GM21737 (cell line): ENCODE data around the gene ITPK1.

Experiments
- ATAC-seq: cut with Tn5 transposase; IDR thresholded peaks from one replicate; pipeline ENCODE4 v1.9.1; 2021; ENCODE audit warnings: mild to moderate bottlenecking, moderate library complexity; ENCODE audit not compliant: unreplicated experiment

The ITPK1 gene

GRCh38 chr14:92942136-92942535 lies 173.6 kb downstream of the ITPK1 start:
- ATAC-seq: no peak

DNA sequence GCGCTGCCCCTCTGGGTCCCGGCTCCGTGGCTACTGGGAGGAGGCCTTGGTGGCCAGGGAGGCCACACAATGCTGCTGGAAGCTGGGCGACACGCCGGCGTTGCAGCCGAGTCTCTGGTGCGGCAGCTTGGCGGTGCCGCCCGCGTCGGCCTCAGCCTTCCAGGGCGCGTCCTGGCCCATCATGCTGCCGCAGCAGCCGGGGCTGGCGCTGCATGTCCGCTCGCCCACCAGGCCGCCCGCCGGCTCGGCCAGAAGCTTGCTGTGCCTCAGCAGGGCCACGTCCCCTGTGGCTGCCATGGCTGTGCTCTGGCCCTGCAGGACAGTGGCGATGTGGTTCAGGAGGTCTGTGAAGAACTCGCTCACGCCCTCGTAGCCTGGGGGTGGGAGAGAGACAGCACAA lies 174.2 kb downstream of the ITPK1 start:
- no peak for ATAC-seq

DNA sequence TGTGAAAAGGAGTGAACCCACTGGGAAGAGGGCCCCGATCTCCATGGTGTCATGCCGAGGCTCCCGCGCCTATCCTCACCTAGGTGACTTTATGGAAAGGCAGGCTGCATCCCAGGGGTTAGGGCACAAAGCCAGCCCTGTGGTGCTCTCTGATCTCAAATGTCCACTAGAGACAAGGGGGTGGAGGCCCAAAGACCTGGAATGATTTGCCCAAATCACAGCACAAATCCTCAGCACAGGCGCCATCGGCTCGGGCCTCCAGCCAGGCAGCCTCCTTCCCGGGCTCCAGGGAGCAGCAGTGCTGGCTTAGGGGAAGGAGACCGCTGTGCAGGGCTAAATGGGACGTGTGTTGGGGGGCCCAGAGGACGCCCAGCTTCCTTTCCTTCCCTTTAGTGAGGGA lies 175.2 kb downstream of the ITPK1 start:
- no peak for ATAC-seq

- no peak for ATAC-seq
Measured at GRCh38 chr14:92939699-92940098, 176.0 kb downstream of the ITPK1 start.

- no peak for ATAC-seq
Measured at GRCh38 chr14:92938890-92939671, 176.6 kb downstream of the ITPK1 start.

- no peak for ATAC-seq
Measured at GRCh38 chr14:92938235-92938875, 177.4 kb downstream of the ITPK1 start.

GRCh38 chr14:92937051-92937937 lies 178.4 kb downstream of the ITPK1 start:
- no peak for ATAC-seq

- ATAC-seq: no peak
Measured at GRCh38 chr14:92936085-92936484, 179.6 kb downstream of the ITPK1 start.

DNA sequence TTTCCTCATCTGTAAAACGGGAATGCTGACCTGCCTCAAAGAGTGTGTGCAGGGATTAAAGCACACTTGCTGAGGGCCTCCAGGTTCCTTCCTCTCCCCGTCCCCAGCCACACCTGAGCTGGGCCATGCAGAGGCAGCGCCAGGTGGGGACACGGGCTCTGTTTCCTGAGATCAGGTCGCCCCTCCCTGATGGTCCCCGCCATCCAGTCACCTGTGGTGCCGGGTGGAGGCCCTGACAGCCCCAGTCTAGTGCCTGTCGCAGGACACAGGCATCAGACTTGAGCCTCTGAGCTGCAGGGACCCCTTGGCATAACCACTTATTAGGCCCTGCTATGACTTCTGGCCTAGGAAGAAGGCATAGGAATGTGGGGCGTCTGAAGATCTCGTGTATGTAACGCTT lies 180.3 kb downstream of the ITPK1 start:
- ATAC-seq: no peak

- ATAC-seq: no peak
Measured at GRCh38 chr14:92934196-92935085, 181.3 kb downstream of the ITPK1 start.

DNA sequence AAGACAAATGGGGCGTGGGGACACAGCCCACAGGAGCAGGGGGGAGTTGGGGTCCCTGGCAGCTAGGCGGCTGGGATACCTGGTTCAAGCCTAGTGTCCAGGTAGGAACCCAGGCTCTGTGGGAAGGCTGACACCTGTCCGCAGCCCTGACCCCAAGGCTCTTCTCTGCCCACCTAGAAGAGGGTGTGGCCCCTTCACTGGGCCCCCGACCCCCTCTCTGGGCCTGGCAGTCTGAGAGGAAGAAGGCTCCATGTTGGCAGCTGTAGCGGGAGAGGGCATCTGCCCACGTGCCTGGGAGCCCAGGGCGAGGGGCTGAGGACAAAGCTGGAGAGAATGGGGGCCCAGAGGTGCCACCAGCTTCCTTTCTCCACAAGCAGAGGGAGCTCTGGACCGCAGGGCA lies 182.2 kb downstream of the ITPK1 start:
- no peak for ATAC-seq

DNA sequence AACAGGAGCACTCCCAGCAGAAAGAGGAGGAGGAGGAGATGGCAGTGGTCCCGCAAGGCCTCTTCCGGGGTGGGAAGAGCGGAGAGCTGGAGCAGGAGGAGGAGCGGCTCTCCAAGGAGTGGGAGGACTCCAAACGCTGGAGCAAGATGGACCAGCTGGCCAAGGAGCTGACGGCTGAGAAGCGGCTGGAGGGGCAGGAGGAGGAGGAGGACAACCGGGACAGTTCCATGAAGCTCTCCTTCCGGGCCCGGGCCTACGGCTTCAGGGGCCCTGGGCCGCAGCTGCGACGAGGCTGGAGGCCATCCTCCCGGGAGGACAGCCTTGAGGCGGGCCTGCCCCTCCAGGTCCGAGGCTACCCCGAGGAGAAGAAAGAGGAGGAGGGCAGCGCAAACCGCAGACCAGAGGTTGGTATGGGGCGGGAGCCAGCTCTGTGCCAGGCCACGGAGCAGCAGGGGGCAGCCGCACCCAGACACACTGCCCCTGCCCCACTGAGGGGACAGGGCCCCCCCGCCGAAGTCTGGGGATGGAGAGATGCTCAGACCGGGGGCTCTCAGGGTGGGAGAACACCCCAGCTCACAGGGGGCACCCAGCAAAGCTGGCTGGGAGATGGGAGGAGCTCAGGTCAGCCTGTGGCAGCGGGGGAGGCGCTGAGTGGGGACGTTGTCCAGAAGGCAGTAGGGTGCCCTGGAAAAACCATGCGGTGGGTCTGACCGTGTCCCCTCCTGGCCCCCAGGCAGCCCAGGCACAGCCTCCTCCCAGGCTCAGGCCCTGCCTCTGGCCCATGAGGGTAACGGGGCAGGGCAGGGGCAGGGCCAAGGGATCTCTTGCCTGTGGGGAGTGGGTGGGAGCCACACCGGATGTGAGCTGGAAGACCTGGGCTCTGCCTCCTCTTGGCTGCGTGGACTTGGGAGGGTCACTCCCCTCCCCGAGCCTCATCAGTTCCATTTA lies 183.0 kb downstream of the ITPK1 start:
- ATAC-seq: no peak

GRCh38 chr14:92931681-92932447 lies 183.9 kb downstream of the ITPK1 start:
- no peak for ATAC-seq

- no peak for ATAC-seq
Measured at GRCh38 chr14:92930737-92931602, 184.8 kb downstream of the ITPK1 start.

DNA sequence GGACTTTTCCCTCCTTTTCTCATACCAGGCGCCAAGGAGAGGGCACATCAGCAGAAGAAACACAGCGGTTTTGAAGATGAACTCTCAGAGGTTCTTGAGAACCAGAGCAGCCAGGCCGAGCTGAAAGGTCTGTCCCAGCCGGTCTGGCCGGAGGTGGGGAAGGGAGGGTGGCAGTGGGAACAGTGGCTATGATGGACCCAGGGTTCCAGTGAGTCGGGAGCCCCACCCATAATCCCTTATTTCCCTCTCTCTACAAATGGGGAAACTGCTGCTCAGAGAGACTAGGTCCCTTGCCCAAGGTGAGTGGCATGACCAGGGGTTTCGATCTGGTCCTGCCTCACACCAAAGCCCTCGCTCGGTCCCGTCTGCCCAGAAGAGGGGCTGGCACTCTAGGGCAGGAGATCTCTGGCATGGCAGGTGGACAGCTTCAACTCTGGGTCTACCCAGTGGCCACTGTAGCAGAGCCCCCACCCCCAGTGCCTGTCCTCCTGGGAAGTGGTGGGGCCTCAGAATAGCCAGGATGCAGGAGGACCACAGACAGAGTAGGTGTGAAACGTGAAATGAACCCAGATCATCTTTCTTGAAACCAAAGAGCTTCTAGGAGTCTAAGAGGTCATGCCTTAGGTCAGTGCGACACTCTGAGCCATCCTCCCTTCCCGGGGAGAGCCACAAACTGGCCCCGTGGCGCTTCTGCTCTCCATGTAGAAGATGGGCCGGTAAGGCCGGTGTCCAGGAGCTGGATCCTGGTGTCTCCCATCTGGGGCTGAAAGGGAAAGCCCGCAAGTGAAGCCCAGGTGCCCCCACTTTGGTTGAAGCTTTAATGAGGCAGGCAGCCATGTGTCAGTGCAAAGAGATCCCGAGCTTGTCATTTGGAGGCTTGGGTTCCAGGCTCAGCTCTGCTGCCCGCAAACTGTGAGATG lies 185.8 kb downstream of the ITPK1 start:
- no peak for ATAC-seq

- ATAC-seq: no peak
Measured at GRCh38 chr14:92928961-92929688, 186.6 kb downstream of the ITPK1 start.
